DMS79 (cell line): ENCODE data around the gene ABCC1.
"Not testable (repeated sequence)": the region's sequence is repeated elsewhere in the genome, so short reads cannot be mapped to it uniquely, and the experiment has no call there.

Experiments used
- DNase-seq: peaks from one replicate; lab custom pipeline; 2025; lab: John Stamatoyannopoulos, UW

ABCC1 gene

GRCh38 chr16:15949210-15950160 is at the start of gene ABCC1:
ABCC1 (plus strand) TSS chr16:15949616; CDS start chr16:15949752, 136 bp downstream.
- DNase-seq, result no peak

- DNase-seq, result no peak
These were observed 49.1 kb upstream of the ABCC1 start for GRCh38 chr16:15900357-15900756.

GRCh38 chr16:15900901-15901500 is 48.4 kb upstream of the ABCC1 start:
- DNase-seq, result no peak

- no peak for DNase-seq
These were observed 45.5 kb upstream of the ABCC1 start for GRCh38 chr16:15903960-15904359.

- DNase-seq, result no peak
These were observed 43.0 kb upstream of the ABCC1 start for GRCh38 chr16:15906439-15906838.

GRCh38 chr16:15907863-15908478 is 41.4 kb upstream of the ABCC1 start:
- DNase-seq, result peak; percentile 85

GRCh38 chr16:15911198-15911597 is 38.2 kb upstream of the ABCC1 start:
- DNase-seq, result no peak

- no peak for DNase-seq
These were observed 36.2 kb upstream of the ABCC1 start for GRCh38 chr16:15913046-15913698.

- no peak for DNase-seq
These were observed 33.8 kb upstream of the ABCC1 start for GRCh38 chr16:15915555-15916081.

- no peak for DNase-seq
These were observed 33.1 kb upstream of the ABCC1 start for GRCh38 chr16:15916323-15916722.

GRCh38 chr16:15918314-15918713 is 31.1 kb upstream of the ABCC1 start:
- DNase-seq, result not testable (repeated sequence)

GRCh38 chr16:15919331-15919730 is 30.1 kb upstream of the ABCC1 start:
- no peak for DNase-seq

- DNase-seq, result no peak
These were observed 24.4 kb upstream of the ABCC1 start for GRCh38 chr16:15924996-15925395.

GRCh38 chr16:15925631-15926030 is 23.8 kb upstream of the ABCC1 start:
- DNase-seq, result no peak

- DNase-seq, result no peak
These were observed 20.9 kb upstream of the ABCC1 start for GRCh38 chr16:15928261-15929104.

GRCh38 chr16:15932939-15933338 is 16.5 kb upstream of the ABCC1 start:
- DNase-seq, result no peak

GRCh38 chr16:15933781-15934180 is 15.6 kb upstream of the ABCC1 start:
- no peak for DNase-seq

GRCh38 chr16:15934991-15935390 is 14.4 kb upstream of the ABCC1 start:
- DNase-seq, result no peak

GRCh38 chr16:15936809-15937208 is 12.6 kb upstream of the ABCC1 start:
- not testable (repeated sequence) for DNase-seq

GRCh38 chr16:15942931-15943690 is 6.3 kb upstream of the ABCC1 start:
- no peak for DNase-seq
